Muscle of leg (tissue), 11 donors: Measurements from ENCODE around the gene CCL2. TPM values are rescaled to one million over a fixed set of nuclear protein-coding genes. Genes with fewer than 3 reads are reported as not detected.
A peak's percentile ranks its signal among the peaks of the same experiment; 100 is the strongest.

ENCODE experiments used
- DNase-seq: peaks from one replicate; pipeline ENCODE4 v3.0.0; 2013
- H3K27ac ChIP-seq: one replicate; pipeline ENCODE4 v1.5.1; 2013; ENCODE audit warnings: mild to moderate bottlenecking, low read length, control low read depth
- H3K27me3 ChIP-seq: one replicate; pipeline ENCODE4 v1.6.1; 2013; ENCODE audit warnings: low read length; ENCODE audit not compliant: control insufficient read depth, insufficient read depth
- H3K36me3 ChIP-seq: one replicate; pipeline ENCODE4 v1.6.1; 2013; ENCODE audit warnings: low read length; ENCODE audit not compliant: control insufficient read depth, insufficient read depth
- H3K4me1 ChIP-seq: one replicate; pipeline ENCODE4 v1.6.1; 2013; ENCODE audit warnings: low read length; ENCODE audit not compliant: control insufficient read depth, insufficient read depth
- H3K4me3 ChIP-seq: one replicate; pipeline ENCODE4 v1.5.1; 2013; ENCODE audit warnings: low read length, control low read depth
- H3K9me3 ChIP-seq: replicated peaks from 2 replicates; pipeline ENCODE4 v1.6.1; 2013; ENCODE audit warnings: low read depth, low read length; ENCODE audit not compliant: control insufficient read depth
- WGBS: methylation state at CpG from one replicate; pipeline ENCODE4 v1.1.5; 2013; ENCODE audit warnings: missing lambda C conversion rate; ENCODE audit not compliant: insufficient coverage; 5-methylcytosine and 5-hydroxymethylcytosine counted together
- polyA plus RNA-seq, 8 donors: library from polyadenylated mRNA; unstranded; fragments of 120-200 nt; gene quantifications; one replicate each; pipeline versions ENCODE4 v1.2.1 to v1.2.3, GENCODE V29; 2013; ENCODE audit warnings: inconsistent platforms in 1 of 8, low replicate concordance in 1 of 8; ENCODE audit not compliant: insufficient read length in 8 of 8, insufficient read depth in 1 of 8
- total RNA-seq: library from RNA; stranded (reverse); fragments of 120-200 nt; gene quantifications from one replicate; pipeline ENCODE4 v1.2.4, GENCODE V29; 2013

CCL2 gene
- total and polyA plus RNA-seq, 9 donors: 35.3 to 77.4 (median 53.8) TPM

- Histone ChIP-seq H3K27ac (peak overlapping the region; percentile 83), H3K4me1 (peaks cover 66% of the 10 kb centered on the region)
Measured at GRCh38 chr17:34235389-34236028, 19.6 kb upstream of the CCL2 start.

GRCh38 chr17:34236281-34236892 lies 18.7 kb upstream of the CCL2 start:
- no peak for DNase-seq
- 49% methylated on average over 4 of the region's 6 CpGs for WGBS
- Histone ChIP-seq H3K4me1 (peaks cover 70% of the 10 kb centered on the region), H3K9me3 (no peaks in the 10 kb centered on the region), H3K27me3 (no peaks in the 10 kb centered on the region), H3K27ac (peak overlapping the region; percentile 83), H3K4me3 (no peak overlapping the region), H3K36me3 (no peaks in the 10 kb centered on the region)

More at GRCh38 chr17:34235389-34236028, 19.6 kb upstream of the CCL2 start:
- 17% methylated on average over 1 of the region's 6 CpGs for WGBS
- peak; percentile 96 for DNase-seq
- no peaks in the 10 kb centered on the region for H3K27me3 ChIP-seq
- no peak overlapping the region for H3K4me3 ChIP-seq
- no peaks in the 10 kb centered on the region for H3K36me3 ChIP-seq
- peaks cover 1% of the 10 kb centered on the region for H3K9me3 ChIP-seq

GRCh38 chr17:34237458-34237857 lies 17.6 kb upstream of the CCL2 start:
- peak overlapping the region; percentile 14 for H3K27ac ChIP-seq
- WGBS: 100% methylated on average over 1 of the region's 3 CpGs
- peaks cover 79% of the 10 kb centered on the region for H3K4me1 ChIP-seq
- no peaks in the 10 kb centered on the region for H3K36me3 ChIP-seq
- DNase-seq: no peak
- no peaks in the 10 kb centered on the region for H3K27me3 ChIP-seq
- H3K9me3 ChIP-seq: no peaks in the 10 kb centered on the region
- no peak overlapping the region for H3K4me3 ChIP-seq

- Histone ChIP-seq H3K4me3 (no peak overlapping the region), H3K36me3 (no peaks in the 10 kb centered on the region), H3K4me1 (peaks cover 71% of the 10 kb centered on the region), H3K27me3 (no peaks in the 10 kb centered on the region), H3K9me3 (no peaks in the 10 kb centered on the region), H3K27ac (peak overlapping the region; percentile 43)
- 0% methylated on average over 2 of the region's 4 CpGs for WGBS
- peak; percentile 92 for DNase-seq
Measured at GRCh38 chr17:34241062-34241461, 14.0 kb upstream of the CCL2 start.

GRCh38 chr17:34242587-34243363 lies 12.3 kb upstream of the CCL2 start:
- whole genome bisulfite sequencing: 100% methylated on average over 1 of the region's 8 CpGs
- Histone ChIP-seq H3K27me3 (no peaks in the 10 kb centered on the region), H3K27ac (peak overlapping the region; percentile 90), H3K4me1 (peaks cover 58% of the 10 kb centered on the region), H3K36me3 (no peaks in the 10 kb centered on the region), H3K9me3 (no peaks in the 10 kb centered on the region), H3K4me3 (no peak overlapping the region)
- peak; percentile 76 for DNase-seq

- peaks cover 56% of the 10 kb centered on the region for H3K4me1 ChIP-seq
- no peaks in the 10 kb centered on the region for H3K27me3 ChIP-seq
- 57% methylated on average over 7 of the region's 7 CpGs for WGBS
- H3K4me3 ChIP-seq: no peak overlapping the region
- H3K27ac ChIP-seq: peak overlapping the region; percentile 90
- no peak for DNase-seq
- no peaks in the 10 kb centered on the region for H3K36me3 ChIP-seq
- H3K9me3 ChIP-seq: no peaks in the 10 kb centered on the region
Measured at GRCh38 chr17:34243364-34244320, 11.4 kb upstream of the CCL2 start.

GRCh38 chr17:34245351-34245905 lies 9.7 kb upstream of the CCL2 start:
- 16% methylated on average over 2 of the region's 6 CpGs for WGBS
- H3K4me3 ChIP-seq: no peak overlapping the region
- no peaks in the 10 kb centered on the region for H3K36me3 ChIP-seq
- H3K4me1 ChIP-seq: peaks cover 58% of the 10 kb centered on the region
- no peak overlapping the region for H3K27ac ChIP-seq
- no peaks in the 10 kb centered on the region for H3K27me3 ChIP-seq
- no peaks in the 10 kb centered on the region for H3K9me3 ChIP-seq
- DNase-seq: no peak

- no peak overlapping the region for H3K4me3 ChIP-seq
- H3K9me3 ChIP-seq: no peaks in the 10 kb centered on the region
- H3K27ac ChIP-seq: peak overlapping the region; percentile 21
- H3K27me3 ChIP-seq: no peaks in the 10 kb centered on the region
- peaks cover 63% of the 10 kb centered on the region for H3K4me1 ChIP-seq
- no peaks in the 10 kb centered on the region for H3K36me3 ChIP-seq
- no CpG with 5 or more reads among the region's 1 CpG for WGBS
- DNase-seq: peak; percentile 69
Measured at GRCh38 chr17:34246446-34246845, 8.6 kb upstream of the CCL2 start.

GRCh38 chr17:34246881-34247280 lies 8.2 kb upstream of the CCL2 start:
- no peak overlapping the region for H3K4me3 ChIP-seq
- H3K36me3 ChIP-seq: no peaks in the 10 kb centered on the region
- H3K4me1 ChIP-seq: peaks cover 64% of the 10 kb centered on the region
- DNase-seq: no peak
- no peaks in the 10 kb centered on the region for H3K9me3 ChIP-seq
- peak overlapping the region; percentile 21 for H3K27ac ChIP-seq
- WGBS: no CpG with 5 or more reads among the region's 3 CpGs
- H3K27me3 ChIP-seq: no peaks in the 10 kb centered on the region
